Nucleus accumbens (tissue), 56 donors: ENCODE data around the gene MAGI2.

Source experiments
- DNase-seq, 56 donors: peaks; one replicate each; lab custom pipeline; 2025; lab: John Stamatoyannopoulos, UW

MAGI2 gene

GRCh38 chr7:78863281-78863680 lies 590.2 kb downstream of the MAGI2 start:
- no peak for DNase-seq

- DNase-seq = no peak
Observed at GRCh38 chr7:78862411-78862900, 591.0 kb downstream of the MAGI2 start.

- no peak for DNase-seq
Observed at GRCh38 chr7:78852951-78853350, 600.5 kb downstream of the MAGI2 start.

DNA sequence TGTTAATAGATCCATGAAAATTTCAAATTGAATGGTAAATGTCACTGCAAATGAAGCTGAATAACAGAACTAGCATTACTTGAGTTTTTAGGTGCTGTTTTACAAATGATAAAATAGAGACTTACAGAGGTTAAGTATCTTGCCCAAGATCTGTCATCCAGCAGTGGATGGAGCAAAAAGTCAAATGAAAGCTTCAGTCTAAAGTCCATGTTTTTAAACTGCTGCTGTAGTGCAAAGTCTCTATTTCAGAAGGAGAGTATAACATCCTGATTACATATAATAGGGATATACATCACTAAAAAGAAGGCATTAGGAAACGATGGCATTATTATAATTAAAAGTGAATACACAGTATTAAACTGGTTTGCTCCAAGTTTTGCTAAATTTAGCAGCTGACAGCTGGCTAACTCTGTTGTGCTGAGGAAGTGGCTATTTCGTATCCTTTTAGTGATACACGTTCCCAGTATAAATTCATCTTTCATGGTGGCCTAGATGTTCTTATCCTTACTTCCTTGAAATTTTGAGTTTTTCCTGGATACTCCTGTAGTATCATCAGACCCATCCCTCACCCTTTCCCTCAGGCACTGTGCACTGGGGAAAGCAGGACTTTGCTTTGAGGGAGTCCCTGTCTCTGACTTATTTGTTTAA lies 603.2 kb downstream of the MAGI2 start:
- no peak for DNase-seq

DNA sequence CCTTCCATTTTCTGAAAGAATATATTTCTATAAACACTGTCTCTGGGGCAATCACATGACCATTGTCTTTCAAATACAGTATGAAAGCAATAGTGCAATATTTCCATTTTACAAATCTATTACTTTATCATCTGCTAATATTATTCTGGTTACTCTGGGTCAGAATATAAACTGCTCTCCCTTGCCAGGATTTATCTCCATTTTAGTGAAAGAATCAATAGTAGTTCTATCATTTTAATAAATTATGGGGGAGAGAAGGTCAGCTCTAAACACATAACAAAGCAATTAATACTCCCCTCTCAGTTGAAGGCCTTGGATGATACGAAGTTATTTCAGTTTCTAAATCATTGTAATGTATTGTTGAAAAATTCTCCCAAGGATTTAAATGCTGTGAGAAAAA lies 608.3 kb downstream of the MAGI2 start:
- no peak for DNase-seq

- no peak for DNase-seq
Observed at GRCh38 chr7:78842068-78842467, 611.4 kb downstream of the MAGI2 start.

DNA sequence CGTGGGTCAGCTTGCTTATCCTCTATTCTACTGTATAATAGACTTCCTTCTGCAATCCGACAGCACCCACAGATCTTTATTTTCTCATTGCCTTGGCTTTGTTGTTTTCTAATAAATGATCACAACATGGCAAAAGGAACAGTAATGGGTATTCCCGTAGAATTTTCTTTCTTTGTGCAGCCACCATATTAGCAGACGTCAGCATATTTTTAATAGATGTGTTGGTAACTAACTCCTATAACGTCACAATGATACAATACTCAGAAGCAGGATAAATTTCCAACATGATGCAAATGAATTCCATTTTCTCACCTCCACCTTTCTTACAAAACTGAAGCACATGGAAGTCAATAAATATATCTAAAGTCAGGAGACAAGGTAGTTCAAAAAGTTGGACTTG lies 617.6 kb downstream of the MAGI2 start:
- no peak for DNase-seq

- no peak for DNase-seq
Observed at GRCh38 chr7:78828317-78828716, 625.1 kb downstream of the MAGI2 start.

DNA sequence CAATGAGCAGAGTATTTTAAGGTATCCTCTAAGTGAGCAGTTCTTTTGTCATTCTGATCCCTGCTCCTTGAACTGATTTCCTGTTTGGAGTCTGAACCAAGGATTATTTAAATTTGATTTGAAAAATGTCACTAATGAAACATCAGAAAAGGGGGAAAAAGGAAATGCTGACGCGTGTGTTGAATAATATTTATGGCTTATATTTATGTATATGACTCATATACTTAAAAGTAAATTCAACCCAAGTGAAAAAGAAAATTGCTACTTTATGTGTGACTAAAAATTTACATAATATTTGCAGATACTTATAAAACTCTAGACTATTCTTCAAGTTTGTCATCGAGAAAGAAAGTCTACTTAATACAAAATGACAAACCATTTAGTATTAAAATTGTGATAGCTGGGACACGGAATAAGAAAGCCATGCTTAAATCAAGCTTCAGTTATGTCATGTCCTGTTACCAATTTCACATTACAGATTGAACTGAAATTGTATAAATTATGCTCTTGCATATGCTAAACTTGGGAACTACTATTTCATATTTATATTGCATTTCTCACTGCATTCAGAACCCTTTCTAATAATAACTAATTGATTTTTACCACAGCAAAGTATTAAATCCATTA lies 649.9 kb downstream of the MAGI2 start:
- DNase-seq = no peak

DNA sequence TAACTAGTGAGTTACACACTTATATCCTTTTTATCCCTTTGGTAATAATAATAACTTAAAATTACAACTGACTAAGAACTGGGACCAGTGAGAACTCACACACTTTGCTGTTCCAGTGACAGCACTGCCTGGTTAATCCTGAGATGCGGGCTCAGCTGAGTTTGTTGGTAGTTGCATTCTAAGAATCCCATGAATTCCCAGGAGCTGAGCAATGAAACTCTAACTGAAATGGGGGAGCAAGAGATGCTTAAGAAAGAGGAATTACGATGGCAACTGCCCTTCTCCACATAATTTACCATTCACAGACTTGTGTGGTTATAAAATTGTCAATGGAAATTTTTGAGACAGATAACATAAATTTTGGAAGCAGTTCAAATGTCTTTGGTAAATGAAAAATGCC lies 659.4 kb downstream of the MAGI2 start:
- DNase-seq = no peak

GRCh38 chr7:78792624-78793023 lies 660.8 kb downstream of the MAGI2 start:
- no peak for DNase-seq

GRCh38 chr7:78792006-78792405 lies 661.5 kb downstream of the MAGI2 start:
- DNase-seq = no peak

DNA sequence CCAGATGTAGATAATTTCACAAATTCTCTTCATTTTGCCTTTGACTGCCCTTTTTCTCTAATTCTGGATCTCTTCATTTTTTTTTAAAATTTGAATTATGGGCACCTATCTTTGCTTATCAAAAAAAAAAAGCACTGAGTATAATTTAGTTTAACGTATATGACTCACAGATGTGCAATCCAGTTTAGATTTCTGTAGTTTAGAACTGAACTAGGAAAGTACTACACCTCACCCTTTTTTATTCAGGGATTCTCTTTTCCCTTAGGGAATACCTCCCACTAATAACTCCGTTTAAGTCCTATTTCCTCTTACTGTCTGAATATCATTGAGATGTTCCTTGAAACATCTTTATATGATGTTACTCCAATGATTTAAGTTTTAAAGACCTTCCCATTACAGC lies 665.0 kb downstream of the MAGI2 start:
- DNase-seq = no peak

GRCh38 chr7:78787854-78788253 lies 665.6 kb downstream of the MAGI2 start:
- no peak for DNase-seq

DNA sequence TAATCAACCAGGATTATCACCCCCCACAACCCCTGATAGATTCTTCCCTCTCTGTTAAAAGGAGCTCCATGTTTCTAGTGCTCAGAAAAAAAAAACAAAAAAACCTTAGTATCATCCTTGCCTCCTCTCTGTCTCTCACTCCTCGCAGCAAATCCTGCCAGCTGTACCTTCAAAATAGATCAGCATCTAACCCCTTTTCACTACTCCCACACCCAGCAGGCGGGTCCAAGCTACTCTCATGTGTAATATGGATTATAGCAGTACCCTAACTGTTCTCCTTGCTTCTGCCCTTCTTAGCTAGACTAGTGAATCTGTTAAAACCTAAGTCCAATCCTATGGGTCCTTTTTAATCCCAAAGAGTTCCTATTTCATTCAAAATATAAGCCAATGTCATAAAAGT lies 667.4 kb downstream of the MAGI2 start:
- no peak for DNase-seq

- no peak for DNase-seq
Observed at GRCh38 chr7:78783179-78783962, 670.1 kb downstream of the MAGI2 start.

GRCh38 chr7:78780560-78780959 lies 672.9 kb downstream of the MAGI2 start:
- no peak for DNase-seq

DNA sequence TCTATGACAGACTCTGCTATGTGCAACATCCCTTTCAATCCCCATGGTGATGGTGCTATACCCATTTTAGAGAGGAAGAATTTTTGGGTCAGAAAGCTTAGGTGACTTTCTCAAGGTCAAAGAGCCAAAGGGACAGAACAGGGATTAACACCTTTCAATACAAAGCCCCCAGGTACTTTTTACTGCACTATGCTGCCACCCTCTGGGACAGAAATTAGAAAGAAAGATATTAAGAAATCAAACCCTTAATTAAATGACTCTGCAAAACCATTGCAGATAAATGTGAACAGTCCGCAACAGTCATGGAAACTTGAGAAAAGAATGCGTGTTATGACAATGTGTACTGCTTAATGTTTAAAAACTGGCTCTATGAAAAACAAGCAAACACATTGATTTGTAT lies 673.7 kb downstream of the MAGI2 start:
- no peak for DNase-seq

GRCh38 chr7:78777829-78778228 lies 675.6 kb downstream of the MAGI2 start:
- no peak for DNase-seq

DNA sequence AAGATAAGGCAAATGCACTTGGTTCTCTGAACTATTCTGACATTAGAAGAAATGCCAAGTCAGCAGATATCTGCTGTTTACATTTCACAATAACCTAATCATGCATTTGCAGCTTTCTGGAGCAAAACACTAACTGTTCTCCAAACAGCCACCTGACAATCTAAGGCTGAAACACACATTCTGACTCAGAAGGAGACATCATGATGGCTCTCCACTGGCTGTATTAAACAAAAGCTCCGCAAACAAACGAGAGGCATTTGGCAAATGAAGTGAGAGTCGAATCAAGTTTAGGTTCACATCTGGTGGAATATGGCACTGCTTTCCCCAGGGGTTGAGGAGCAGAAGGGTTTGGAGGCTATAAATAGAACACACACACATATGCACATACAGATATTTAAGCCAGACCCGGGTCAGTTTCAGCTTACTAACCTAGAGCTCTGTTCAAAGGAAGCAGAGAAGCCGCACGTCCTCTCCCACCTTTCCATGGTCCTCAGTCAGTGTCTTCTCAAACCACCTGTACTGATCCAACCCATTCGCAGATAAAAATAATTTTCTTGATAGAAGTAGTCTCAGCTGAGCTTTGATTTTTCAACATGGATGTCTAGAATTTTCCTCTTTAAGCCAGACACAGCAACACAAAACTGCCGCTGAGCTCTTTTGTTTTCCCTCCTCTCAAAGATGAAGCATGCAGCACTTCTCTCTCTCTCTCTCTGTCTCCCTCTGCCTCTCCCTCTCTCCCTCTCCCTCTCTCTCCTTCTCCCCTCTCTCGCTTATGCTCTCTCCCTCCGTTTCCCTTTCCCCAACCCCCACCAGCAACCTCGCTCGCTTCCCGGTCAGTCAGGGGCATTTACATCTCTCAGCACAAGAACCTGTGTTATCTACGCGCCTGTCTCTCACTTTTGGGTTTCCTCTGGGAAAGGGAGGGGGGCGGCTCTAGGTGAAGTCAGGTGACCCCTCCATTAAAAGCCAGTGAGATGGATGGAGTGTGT lies 682.8 kb downstream of the MAGI2 start:
- DNase-seq = peak in 43 of 56 donors; percentile 7 to 63 (median 32)
